ENCODE measurements around the gene ATP2A2.
A peak's percentile ranks its signal among the peaks of the same experiment; 100 is the strongest.
"Not testable (repeated sequence)": the region's sequence is repeated elsewhere in the genome, so short reads cannot be mapped to it uniquely, and the experiment has no call there.

The ATP2A2 gene

GRCh38 chr12:110343114-110343513, 62.1 kb downstream of the ATP2A2 start:
- no peak for DNase-seq (ENCODE audit: low read depth)

- no peak for DNase-seq (ENCODE audit: low read depth)
These were observed 62.9 kb downstream of the ATP2A2 start for GRCh38 chr12:110343736-110344555.

GRCh38 chr12:110344657-110345056, 63.6 kb downstream of the ATP2A2 start:
- DNase-seq (ENCODE audit: low read depth), result no peak

DNA sequence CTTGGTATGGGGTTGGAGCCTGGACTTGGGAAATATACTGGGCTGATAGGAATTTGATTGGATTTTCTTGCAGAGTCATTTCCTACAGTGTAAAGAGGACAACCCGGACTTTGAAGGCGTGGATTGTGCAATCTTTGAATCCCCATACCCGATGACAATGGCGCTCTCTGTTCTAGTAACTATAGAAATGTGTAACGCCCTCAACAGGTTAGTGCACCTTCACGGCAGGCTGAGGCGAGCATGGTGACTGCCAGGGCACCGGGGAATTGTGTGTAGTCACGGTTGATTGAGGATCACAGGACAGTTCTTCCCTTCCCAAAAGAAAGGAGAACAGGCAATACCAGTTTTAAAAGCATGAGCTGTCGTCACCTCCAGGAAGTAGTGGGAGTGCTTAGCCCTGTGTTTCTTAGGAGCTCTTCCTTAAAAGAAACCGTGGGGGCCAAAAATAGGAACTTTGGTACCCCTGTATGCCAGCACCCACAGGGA, 64.2 kb downstream of the ATP2A2 start:
- no peak for DNase-seq (ENCODE audit: low read depth)

DNA sequence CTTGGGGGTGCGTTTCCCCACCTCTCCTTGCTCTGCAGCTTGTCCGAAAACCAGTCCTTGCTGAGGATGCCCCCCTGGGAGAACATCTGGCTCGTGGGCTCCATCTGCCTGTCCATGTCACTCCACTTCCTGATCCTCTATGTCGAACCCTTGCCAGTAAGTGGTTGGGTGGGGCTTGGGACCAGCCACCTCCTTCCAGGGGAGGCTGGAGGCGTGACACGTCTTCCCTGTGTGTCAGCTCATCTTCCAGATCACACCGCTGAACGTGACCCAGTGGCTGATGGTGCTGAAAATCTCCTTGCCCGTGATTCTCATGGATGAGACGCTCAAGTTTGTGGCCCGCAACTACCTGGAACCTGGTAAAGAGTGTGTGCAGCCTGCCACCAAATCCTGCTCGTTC, 64.9 kb downstream of the ATP2A2 start:
- no peak for DNase-seq (ENCODE audit: low read depth)

- DNase-seq (ENCODE audit: low read depth), result no peak
These were observed 66.7 kb downstream of the ATP2A2 start for GRCh38 chr12:110347767-110348166.

DNA sequence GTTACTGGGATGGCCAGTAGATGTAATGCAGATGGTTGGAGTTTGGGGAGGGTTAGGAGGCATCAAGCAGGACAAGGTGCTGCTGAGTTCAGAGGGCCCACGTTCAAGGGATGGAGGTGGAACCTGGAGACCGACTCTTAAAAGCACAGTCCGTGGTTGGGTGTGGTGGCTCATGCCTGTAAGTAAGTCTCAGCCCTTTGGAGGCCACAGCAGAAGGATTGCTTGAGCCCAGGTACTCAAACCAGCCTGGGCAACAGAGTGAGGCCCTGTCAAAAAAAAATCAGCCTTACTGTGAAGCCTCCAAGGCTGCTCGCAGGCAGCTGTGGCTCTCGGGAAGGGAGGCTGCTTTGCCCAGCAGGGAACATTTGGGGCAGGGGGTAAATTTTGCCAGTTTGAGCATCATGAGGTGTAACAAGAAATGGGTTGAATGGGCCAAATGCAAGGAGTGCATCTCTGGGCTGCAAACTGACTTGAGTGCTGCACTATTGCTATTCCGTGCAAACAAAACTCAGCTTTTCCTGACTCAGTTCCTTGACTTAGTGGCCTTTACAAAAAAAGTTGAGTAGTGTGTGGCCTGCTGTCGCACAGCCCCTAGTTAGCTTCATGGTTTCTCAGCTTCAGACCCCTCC, 67.5 kb downstream of the ATP2A2 start:
- no peak for DNase-seq (ENCODE audit: low read depth)

DNA sequence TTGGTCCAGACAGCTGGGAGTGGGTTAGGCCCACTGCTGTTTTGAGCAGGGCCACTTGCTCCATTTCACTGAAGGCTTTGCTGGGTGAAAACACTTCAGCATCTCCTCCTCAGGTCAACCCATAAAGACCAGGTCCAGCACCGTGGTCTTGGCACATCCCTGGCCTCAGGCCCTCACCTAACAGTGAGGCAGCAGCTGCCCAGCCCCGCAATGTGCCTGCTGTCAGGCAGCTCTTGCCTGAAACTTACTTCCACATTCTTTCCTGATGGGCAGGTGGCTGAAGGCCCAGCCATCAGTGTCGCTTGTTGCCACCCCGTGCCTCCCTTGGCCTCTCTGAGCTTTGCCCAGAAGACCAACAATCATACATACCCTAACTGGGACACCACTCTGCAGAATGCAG, 68.0 kb downstream of the ATP2A2 start:
- DNase-seq (ENCODE audit: low read depth), result no peak

- DNase-seq (ENCODE audit: low read depth), result no peak
These were observed 68.6 kb downstream of the ATP2A2 start for GRCh38 chr12:110349514-110350151.

- DNase-seq (ENCODE audit: low read depth), result no peak
These were observed 70.1 kb downstream of the ATP2A2 start for GRCh38 chr12:110351119-110351518.

DNA sequence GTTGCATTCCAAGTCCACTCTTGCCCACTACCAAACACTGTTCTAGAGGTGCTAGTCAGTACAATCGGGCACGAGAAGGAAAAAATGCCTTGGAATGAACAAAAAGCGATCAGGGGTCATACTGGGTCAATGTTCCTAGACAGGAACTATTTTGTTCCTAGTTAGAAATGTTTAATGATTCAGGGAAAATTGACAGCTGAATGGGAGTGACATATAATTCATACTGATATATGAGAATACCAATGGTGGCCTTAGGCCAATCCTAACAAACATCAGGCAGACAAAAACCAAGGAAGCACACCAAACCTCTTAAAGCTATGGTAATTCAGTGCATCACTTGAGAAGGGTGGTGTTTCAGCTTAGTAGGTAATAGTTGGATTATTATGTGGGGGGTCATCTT, 71.4 kb downstream of the ATP2A2 start:
- no peak for DNase-seq (ENCODE audit: low read depth)

- no peak for DNase-seq (ENCODE audit: low read depth)
These were observed 72.3 kb downstream of the ATP2A2 start for GRCh38 chr12:110353211-110353965.

GRCh38 chr12:110354172-110354780, 73.2 kb downstream of the ATP2A2 start:
- no peak for DNase-seq (ENCODE audit: low read depth)

DNA sequence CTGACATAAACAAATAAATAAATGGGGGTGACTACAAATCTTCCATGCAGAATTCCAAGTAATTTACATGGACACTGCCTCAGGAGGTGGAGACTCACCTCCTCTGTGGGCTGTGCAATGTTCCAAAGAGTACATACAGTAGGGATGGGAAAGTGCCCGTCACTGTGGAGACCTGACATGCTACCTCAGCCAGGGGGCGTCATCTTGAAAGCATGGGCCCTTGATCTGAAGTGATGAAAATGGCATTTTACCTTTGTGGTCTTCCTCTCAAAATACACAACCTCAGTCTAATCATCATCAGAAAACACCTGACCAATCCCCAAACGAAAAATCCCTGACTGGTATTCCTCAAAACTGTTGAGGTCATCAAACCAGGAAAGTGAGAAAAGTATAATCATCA, 74.0 kb downstream of the ATP2A2 start:
- peak; percentile 59 for DNase-seq (ENCODE audit: low read depth)

DNA sequence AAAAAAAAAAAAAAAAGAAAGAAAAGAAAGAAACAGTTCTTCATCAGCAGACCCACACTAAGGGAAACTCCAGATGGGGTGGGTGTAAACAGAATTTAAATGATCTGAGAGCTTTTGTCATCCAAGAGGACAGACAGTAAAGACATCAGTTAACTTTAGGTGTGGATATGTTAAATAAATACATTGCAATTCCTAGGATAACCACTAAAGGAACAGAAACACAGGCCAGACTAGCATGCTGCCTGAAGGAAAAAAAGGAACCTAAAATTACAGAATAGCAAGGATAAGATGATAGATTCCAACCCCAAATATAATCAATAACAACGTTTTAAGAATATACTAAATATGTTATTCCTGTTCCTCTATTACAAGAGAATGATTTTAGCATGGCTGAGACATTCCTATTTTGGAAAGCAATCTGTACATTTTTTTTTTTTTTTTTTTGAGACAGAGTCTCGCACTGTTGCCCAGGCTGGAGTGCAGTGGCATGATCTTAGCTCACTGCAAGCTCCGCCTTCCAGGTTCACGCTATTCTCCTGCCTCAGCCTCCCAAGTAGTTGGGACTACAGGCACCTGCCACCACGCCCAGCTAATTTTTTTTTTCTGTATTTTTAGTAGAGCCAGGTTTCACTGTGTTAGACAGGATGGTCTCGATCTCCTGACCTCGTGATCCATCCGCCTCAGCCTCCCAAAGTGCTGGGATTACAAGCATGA, 77.5 kb downstream of the ATP2A2 start:
- not testable (repeated sequence) for DNase-seq (ENCODE audit: low read depth)

DNA sequence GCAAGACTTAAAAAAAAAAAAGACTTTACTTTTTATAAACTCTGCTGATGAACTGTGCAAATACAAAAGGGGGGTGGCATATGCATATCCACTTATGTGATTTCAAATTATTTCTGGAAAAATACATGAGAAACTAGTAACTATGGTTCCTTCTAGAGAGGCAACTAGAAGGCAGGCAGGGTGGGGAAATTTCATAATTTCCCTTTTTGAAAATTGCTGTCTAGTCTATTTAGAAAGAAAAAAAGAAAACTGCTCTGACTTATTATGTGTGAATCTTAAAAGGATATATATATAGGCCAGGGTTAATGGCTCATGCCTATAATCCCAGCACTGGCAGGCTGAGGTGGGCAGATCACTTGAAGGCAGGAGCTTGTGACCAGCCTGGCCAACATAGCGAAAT, 80.2 kb downstream of the ATP2A2 start:
- no peak for DNase-seq (ENCODE audit: low read depth)

DNA sequence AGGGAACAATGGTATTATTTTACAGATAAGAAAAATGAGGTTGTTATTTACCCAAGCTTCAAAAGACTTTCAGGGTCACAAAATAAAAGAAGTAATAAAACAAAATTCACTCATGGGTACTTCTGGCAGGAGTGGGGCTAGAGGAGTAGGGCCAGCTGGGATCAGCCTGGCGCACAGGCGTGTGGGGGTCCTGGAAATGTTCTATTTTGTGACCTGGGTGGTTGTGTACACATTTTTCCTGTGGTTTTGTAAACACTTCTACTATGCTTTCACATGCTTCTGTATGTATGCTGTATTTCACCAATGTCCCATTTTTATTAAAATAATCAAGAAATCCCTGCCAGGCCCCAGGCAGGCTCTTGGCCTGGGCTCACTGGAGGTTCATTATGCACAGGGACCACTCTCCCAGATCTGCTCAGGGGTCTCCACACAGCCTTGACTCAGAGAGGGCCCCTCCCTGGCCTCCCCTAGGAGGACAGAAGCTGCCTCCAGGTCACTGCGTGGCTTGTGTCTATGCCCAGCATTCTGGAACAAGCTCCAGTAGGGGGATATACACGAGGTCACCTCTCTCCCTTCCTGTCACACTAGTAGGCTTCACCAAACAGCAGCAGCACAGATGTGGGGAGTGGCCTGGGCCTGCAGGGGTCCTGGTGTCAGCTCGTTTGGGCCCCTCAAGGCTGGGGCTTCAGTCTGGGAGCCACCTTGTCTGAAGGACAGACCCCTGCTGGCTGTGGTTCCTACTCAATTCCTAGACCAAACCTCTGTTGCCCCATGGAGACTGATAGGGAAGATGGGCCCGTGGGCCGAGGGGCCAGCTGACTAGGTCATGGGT, 84.7 kb downstream of the ATP2A2 start:
- DNase-seq (ENCODE audit: low read depth), result no peak

DNA sequence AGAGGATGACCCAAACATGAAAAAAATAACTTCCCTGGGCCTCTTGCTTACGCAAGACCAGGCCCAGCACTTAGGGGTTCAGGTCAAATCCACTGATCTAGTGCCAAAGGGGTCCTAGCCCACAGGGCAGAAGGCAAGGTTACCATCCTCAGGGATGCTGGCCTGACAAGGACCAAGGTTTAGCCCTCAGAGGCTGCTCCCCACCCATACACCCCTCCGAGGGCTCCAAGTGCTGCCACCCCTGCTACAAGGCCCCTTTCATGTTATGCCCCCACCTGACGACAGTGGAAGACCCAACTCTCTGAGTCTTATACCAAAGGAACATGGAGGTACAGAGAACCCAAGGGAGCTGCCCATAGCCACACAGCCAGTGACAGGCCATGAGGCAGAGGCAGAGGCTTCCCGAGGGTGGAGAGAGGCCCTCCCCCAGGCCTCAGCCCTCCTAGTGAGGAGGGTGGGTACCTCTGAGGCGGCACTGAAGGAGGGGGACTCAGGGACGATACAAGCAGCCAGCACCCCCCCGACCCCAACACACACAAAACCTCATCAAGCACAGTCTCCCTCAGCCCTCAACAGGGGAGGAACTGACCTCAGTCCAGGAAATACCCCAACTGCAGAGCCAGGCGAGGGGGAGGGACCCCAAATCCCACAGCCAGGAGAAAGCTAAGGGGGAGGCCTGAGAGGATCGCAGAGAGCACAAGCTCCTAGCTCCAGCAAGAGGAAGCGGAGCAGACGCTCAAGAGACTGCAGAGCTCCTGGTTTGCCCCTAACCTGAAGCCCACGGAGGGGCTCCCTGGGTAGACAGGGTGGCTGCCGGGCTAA, 85.5 kb downstream of the ATP2A2 start:
- no peak for DNase-seq (ENCODE audit: low read depth)

DNA sequence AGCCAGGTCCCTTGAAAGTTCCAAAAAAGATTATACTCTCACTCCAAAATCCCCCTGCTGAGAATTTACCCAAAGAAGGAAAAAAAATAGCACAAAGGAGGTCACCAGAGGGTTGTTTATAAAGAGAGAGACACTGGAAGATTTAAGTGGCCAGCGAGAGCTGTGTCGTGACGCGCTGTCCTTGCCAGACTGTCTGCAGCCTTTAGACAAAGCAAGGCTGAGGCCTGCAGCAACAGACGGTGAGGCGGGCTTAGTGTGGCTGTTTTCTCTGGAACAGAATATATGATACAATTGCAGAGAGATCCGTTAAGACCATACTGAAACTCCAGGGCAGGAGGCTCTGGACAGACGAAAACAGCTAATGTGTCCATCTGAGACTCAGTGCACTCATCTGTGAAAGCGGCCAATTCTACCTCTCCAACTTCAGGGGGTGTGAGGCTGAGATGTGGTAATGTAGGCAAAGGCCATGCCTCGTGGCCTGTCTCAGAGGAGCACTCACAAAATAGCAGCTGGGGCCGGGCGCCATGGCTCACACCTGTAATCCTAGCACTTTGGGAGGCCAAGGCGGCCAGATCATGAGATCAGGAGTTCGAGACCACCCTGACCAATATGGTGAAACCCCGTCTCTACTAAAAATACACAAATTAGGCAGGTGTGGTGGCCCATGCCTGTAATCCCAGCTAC, 86.3 kb downstream of the ATP2A2 start:
- no peak for DNase-seq (ENCODE audit: low read depth)
